Measurements from ENCODE around the gene FIP1L1. TPM values are rescaled to one million over a fixed set of nuclear protein-coding genes. Genes with fewer than 3 reads are reported as not detected.

Gene FIP1L1
- total RNA-seq, 4 donors from 2014 or later, result 31.5 to 62.7 (median 45.3) TPM

GRCh38 chr4:53354012-53354722 lies 23.3 kb upstream of the FIP1L1 start:
- Histone ChIP-seq H3K4me1 (no peaks in the 10 kb centered on the region), H3K36me3 (no peaks in the 10 kb centered on the region), H3K4me3 (no peak overlapping the region), H3K9me3 (no peaks in the 10 kb centered on the region), H3K27ac (no peak overlapping the region), H3K27me3 (no peaks in the 10 kb centered on the region)
- no peak for TF ChIP-seq CTCF (IDR thresholded peaks at IDR 0.05)
- TF ChIP-seq POLR2A (IDR thresholded peaks at IDR 0.05), result no peak
- DNase-seq, result no peak

- Histone ChIP-seq H3K9me3 (no peaks in the 10 kb centered on the region), H3K27me3 (no peaks in the 10 kb centered on the region), H3K27ac (no peak overlapping the region), H3K36me3 (no peaks in the 10 kb centered on the region), H3K4me3 (no peak overlapping the region), H3K4me1 (no peaks in the 10 kb centered on the region)
- no peak for DNase-seq
- TF ChIP-seq POLR2A (IDR thresholded peaks at IDR 0.05) (no peak), CTCF (IDR thresholded peaks at IDR 0.05) (no peak)
These were observed 21.4 kb upstream of the FIP1L1 start for GRCh38 chr4:53355930-53356521.

GRCh38 chr4:53361451-53361850 lies 16.0 kb upstream of the FIP1L1 start:
- no peak for TF ChIP-seq POLR2A (IDR thresholded peaks at IDR 0.05)
- TF ChIP-seq CTCF (IDR thresholded peaks at IDR 0.05), result no peak
- H3K9me3 ChIP-seq, result no peaks in the 10 kb centered on the region
- H3K4me1 ChIP-seq, result peaks cover 0 to 27% (median 0%) of the 10 kb centered on the region in 4 donors
- no peak overlapping the region for H3K27ac ChIP-seq
- no peaks in the 10 kb centered on the region for H3K27me3 ChIP-seq
- no peaks in the 10 kb centered on the region for H3K36me3 ChIP-seq
- DNase-seq, result no peak
- H3K4me3 ChIP-seq, result no peak overlapping the region

- Histone ChIP-seq H3K36me3 (no peaks in the 10 kb centered on the region), H3K27me3 (no peaks in the 10 kb centered on the region), H3K27ac (no peak overlapping the region), H3K4me3 (no peak overlapping the region), H3K4me1 (peaks cover 0 to 27% (median 0%) of the 10 kb centered on the region in 4 donors), H3K9me3 (no peaks in the 10 kb centered on the region)
- no peak for DNase-seq
- TF ChIP-seq POLR2A (IDR thresholded peaks at IDR 0.05), result no peak
- TF ChIP-seq CTCF (IDR thresholded peaks at IDR 0.05), result no peak
These were observed 15.3 kb upstream of the FIP1L1 start for GRCh38 chr4:53362093-53362492.

GRCh38 chr4:53364624-53365023 lies 12.8 kb upstream of the FIP1L1 start:
- Histone ChIP-seq H3K27ac (no peak overlapping the region), H3K36me3 (no peaks in the 10 kb centered on the region), H3K9me3 (no peaks in the 10 kb centered on the region), H3K27me3 (no peaks in the 10 kb centered on the region), H3K4me3 (peak overlapping the region in 3 of 4 donors; percentile 76 to 100 (median 79)), H3K4me1 (peaks cover 0 to 27% (median 0%) of the 10 kb centered on the region in 4 donors)
- no peak for DNase-seq
- TF ChIP-seq POLR2A (IDR thresholded peaks at IDR 0.05) (no peak), CTCF (IDR thresholded peaks at IDR 0.05) (no peak)
